A549 (cell line): Measurements from ENCODE around the gene GPR149. TPM values are rescaled to one million over a fixed set of nuclear protein-coding genes. Genes with fewer than 3 reads are reported as not detected.

Experiments
- ATAC-seq, 2 experiments: fragments of 200-7000 bp in 1 of 2; fragments of >200 bp in 1 of 2; cut with Nextera tagmentation in 1 of 2; cut with Tn5 transposase in 1 of 2; 3 replicates each; pipeline versions ENCODE4 v1.8.0 to v1.9.1; 2018 to 2020; ENCODE audit warnings: mild to moderate bottlenecking in 1 of 2, moderate library complexity in 1 of 2
- CTCF ChIA-PET: fragments of 300-600 bp; sonication (Branson Sonifier 250); formaldehyde crosslinking; extraction: SDS; loops from one replicate; lab custom pipeline; 2021; ENCODE audit warnings: antibody characterized with exemption, inconsistent platforms; lab: Yijun Ruan, JAX
- POLR2A ChIA-PET: fragments of 350-600 bp; formaldehyde crosslinking; extraction: SDS; loops from one replicate; lab custom pipeline; 2021; ENCODE audit warnings: antibody characterized with exemption, inconsistent platforms; lab: Yijun Ruan, JAX
- DNase-seq, 2 experiments: peaks; one replicate each; pipeline versions ENCODE4 v3.0.0 to v3.0.0-alpha.2; 2011 to 2016; ENCODE audit warnings: low read depth in 1 of 2, low spot score in 1 of 2
- FAIRE-seq: peaks from 2 replicates; lab custom pipeline; 2011; peaks lifted over from hg19 to GRCh38; lab: Jason Lieb, UNC
- H3K27ac ChIP-seq, 2 experiments: fragments of >200 bp; sonication (Bioruptor Twin); formaldehyde crosslinking; 3 replicates each; pipeline ENCODE4 v1.5.1; 2016 to 2017
- H3K4me1 ChIP-seq: fragments of >200 bp; sonication (Bioruptor Twin); formaldehyde crosslinking; 3 replicates; pipeline ENCODE4 v1.6.1; 2016
- H3K4me2 ChIP-seq: fragments of >200 bp; sonication (Bioruptor Twin); formaldehyde crosslinking; 3 replicates; pipeline ENCODE4 v1.6.1; 2016
- H3K4me3 ChIP-seq: fragments of >200 bp; sonication (Bioruptor Twin); formaldehyde crosslinking; 3 replicates; pipeline ENCODE4 v1.5.1; 2016
- H3K9me3 ChIP-seq: fragments of >200 bp; sonication (Bioruptor Twin); formaldehyde crosslinking; 3 replicates; pipeline ENCODE4 v1.6.1; 2016
- BHLHE40 ChIP-seq: IDR thresholded peaks from 2 replicates; pipeline ENCODE4 v1.6.1; 2012; ENCODE audit warnings: low read depth, low read length, inconsistent platforms
- E2F6 ChIP-seq: IDR thresholded peaks from 2 replicates; pipeline ENCODE4 v1.6.1; 2012; ENCODE audit warnings: low read depth, borderline replicate concordance
- EHF ChIP-seq: fragments of 250-450 bp; sonication (Bioruptor Pico); IDR thresholded peaks from 2 replicates; pipeline ENCODE4 v1.5.0; 2020; ENCODE audit warnings: mild to moderate bottlenecking
- FOSB ChIP-seq: fragments of 250-450 bp; sonication (Bioruptor Pico); IDR thresholded peaks from 2 replicates; pipeline ENCODE4 v1.5.0; 2020; ENCODE audit warnings: mild to moderate bottlenecking, moderate library complexity
- HDAC2 ChIP-seq: fragments of 200-600 bp; sonication (generic); IDR thresholded peaks from 2 replicates; pipeline ENCODE4 v1.6.1; 2016
- HOXB13 ChIP-seq: fragments of 250-450 bp; sonication (Bioruptor Pico); IDR thresholded peaks from 2 replicates; pipeline ENCODE4 v1.5.0; 2020; ENCODE audit warnings: low read depth, mild to moderate bottlenecking, moderate library complexity
- JUN ChIP-seq, 2 experiments: fragments of >200 bp; sonication (Bioruptor Twin); formaldehyde crosslinking; IDR thresholded peaks; 2 replicates in 1 of 2; 3 replicates in 1 of 2; pipeline ENCODE4 v1.6.1; 2016 to 2017
- KDM5A ChIP-seq: fragments of 200-600 bp; sonication (generic); IDR thresholded peaks from 2 replicates; pipeline ENCODE4 v1.6.1; 2016; ENCODE audit warnings: antibody characterized with exemption, mild to moderate bottlenecking
- MAFK ChIP-seq: fragments of 450-650 bp; IDR thresholded peaks from 2 replicates; pipeline ENCODE4 v1.6.1; 2014; ENCODE audit not compliant: partially characterized antibody
- NPAS2 ChIP-seq: fragments of 250-450 bp; sonication (Bioruptor Pico); IDR thresholded peaks from 2 replicates; pipeline ENCODE4 v1.8.0; 2022; ENCODE audit warnings: mild to moderate bottlenecking, moderate library complexity, borderline replicate concordance
- NR3C1 ChIP-seq: fragments of >200 bp; sonication (Bioruptor Twin); formaldehyde crosslinking; IDR thresholded peaks from 3 replicates; pipeline ENCODE4 v1.6.1; 2017
- PBX3 ChIP-seq: IDR thresholded peaks from 2 replicates; pipeline ENCODE4 v1.6.1; 2012
- RAD21 ChIP-seq, 2 experiments: fragments of >200 bp in 1 of 2; sonication (Bioruptor Twin) in 1 of 2; formaldehyde crosslinking in 1 of 2; IDR thresholded peaks in 1 of 2; conservative IDR thresholded peaks in 1 of 2; 2 replicates in 1 of 2; 3 replicates in 1 of 2; pipeline ENCODE4 v1.6.1; 2012 to 2018; ENCODE audit warnings: inconsistent platforms in 1 of 2
- RARB ChIP-seq: fragments of 250-450 bp; sonication (Bioruptor Pico); IDR thresholded peaks from 2 replicates; pipeline ENCODE4 v1.8.0; 2021; ENCODE audit warnings: mild to moderate bottlenecking, moderate library complexity
- RCOR1 ChIP-seq: fragments of 150-350 bp; IDR thresholded peaks from 2 replicates; pipeline ENCODE4 v1.6.1; 2014; ENCODE audit warnings: antibody characterized with exemption, low read length, low read depth
- RFX5 ChIP-seq: fragments of 450-650 bp; IDR thresholded peaks from 2 replicates; pipeline ENCODE4 v1.7.1; 2014; ENCODE audit warnings: antibody characterized with exemption, mild to moderate bottlenecking, moderate library complexity
- SMC3 ChIP-seq: fragments of >200 bp; sonication (Bioruptor Twin); formaldehyde crosslinking; IDR thresholded peaks from 3 replicates; pipeline ENCODE4 v1.6.1; 2018; ENCODE audit warnings: inconsistent platforms
- USF2 ChIP-seq: fragments of 450-650 bp; IDR thresholded peaks from 2 replicates; pipeline ENCODE4 v1.6.1; 2014; ENCODE audit warnings: antibody characterized with exemption
- ZC3H11A ChIP-seq: fragments of 450-650 bp; IDR thresholded peaks from 2 replicates; pipeline ENCODE4 v1.6.1; 2014; ENCODE audit warnings: antibody characterized with exemption, mild to moderate bottlenecking
- ZFP36 ChIP-seq: fragments of 450-650 bp; IDR thresholded peaks from 2 replicates; pipeline ENCODE4 v1.6.1; 2014; ENCODE audit warnings: borderline replicate concordance; ENCODE audit not compliant: partially characterized antibody
- ZNF302 ChIP-seq: fragments of 250-450 bp; sonication (Bioruptor Pico); IDR thresholded peaks from 2 replicates; pipeline ENCODE4 v1.9.0; 2021; ENCODE audit warnings: inconsistent platforms, mild to moderate bottlenecking, moderate library complexity
- ZSCAN20 ChIP-seq: fragments of 250-450 bp; sonication (Bioruptor Pico); IDR thresholded peaks from 2 replicates; pipeline ENCODE4 v1.8.0; 2022; ENCODE audit warnings: mild to moderate bottlenecking, moderate library complexity
- WGBS: methylation state at CpG from one replicate; pipeline ENCODE4 v1.1.6; 2017; ENCODE audit errors: missing lambda C conversion rate; 5-methylcytosine and 5-hydroxymethylcytosine counted together
- polyA plus RNA-seq, 4 experiments: library from polyadenylated mRNA; depleted of rRNA in 3 of 4; stranded (reverse); fragments of >200 nt; fragmentation: RNase III in 1 of 4; extraction: RNeasy Plus Mini Kit Qiagen cat#74134 plus additional on column Dnase treatment in 1 of 4; gene quantifications; 2 replicates in 3 of 4; 3 replicates in 1 of 4; pipeline ENCODE4 v1.2.3, GENCODE V29; 2011 to 2017

The GPR149 gene
- polyA plus RNA-seq, 2 of the 4 experiments (the other 2 are of a cell fraction): not detected

GRCh38 chr3:154316974-154317767 lies 112.8 kb downstream of the GPR149 start:
- H3K4me1 ChIP-seq: peaks cover 19% of the 10 kb centered on the region; the same call in 2 of the 3 replicates
- H3K4me3 ChIP-seq: no peak overlapping the region
- DNase-seq (no peak), FAIRE-seq (no peak), ATAC-seq (no peak)
- TF ChIP-seq NR3C1 (no peak), SMC3 (no peak), ZC3H11A (no peak), ZFP36 (no peak), ZNF302 (no peak), PBX3 (no peak), RCOR1 (no peak), RARB (CRISPR knock-in tag) (no peak), BHLHE40 (no peak), JUN (IDR thresholded peaks at IDR 0.05) (no peak), USF2 (no peak), NPAS2 (CRISPR knock-in tag) (no peak), ZSCAN20 (CRISPR knock-in tag) (no peak), FOSB (CRISPR knock-in tag) (no peak)
- H3K27ac ChIP-seq: no peak overlapping the region
- POLR2A ChIA-PET: no interaction called here
- no peak overlapping the region for H3K4me2 ChIP-seq
- 77% methylated on average over 5 of the region's 5 CpGs for WGBS
- no peaks in the 10 kb centered on the region for H3K9me3 ChIP-seq
- CTCF ChIA-PET: no interaction called here

- ATAC-seq (peak in 1 of 2 experiments; percentile 43; a peak in 1 of 6 replicates), FAIRE-seq (no peak), DNase-seq (no peak)
- TF ChIP-seq BHLHE40: no peak
- TF ChIP-seq HDAC2: no peak
- POLR2A ChIA-PET: interaction anchor here (0.8 kb wide), 1 partner anchor 11 kb away, joined by 3 read pairs; no protein-coding TSS in a partner anchor
- Histone ChIP-seq H3K27ac (no peak overlapping the region), H3K9me3 (no peaks in the 10 kb centered on the region), H3K4me3 (no peak overlapping the region), H3K4me2 (no peak overlapping the region), H3K4me1 (peaks cover 21% of the 10 kb centered on the region; the same call in 2 of the 3 replicates)
- CTCF ChIA-PET: interaction anchor here (0.8 to 2.4 kb wide), 3 partner anchors 9 to 60 kb away, joined by 4 to 6 read pairs (median 4); no protein-coding TSS in a partner anchor
- 93% methylated on average over 1 of the region's 1 CpG for WGBS
Measured at GRCh38 chr3:154314152-154314551, 115.8 kb downstream of the GPR149 start.

GRCh38 chr3:154310840-154311239 lies 119.2 kb downstream of the GPR149 start:
- peak in 1 of 2 experiments; percentile 9 for DNase-seq
- no peak for FAIRE-seq
- CTCF ChIA-PET: interaction anchor here (0.7 kb wide), 1 partner anchor 11 kb away, joined by 3 read pairs; no protein-coding TSS in a partner anchor
- TF ChIP-seq RFX5 (no peak), MAFK (no peak), KDM5A (no peak), ZC3H11A (no peak), HDAC2 (no peak), EHF (CRISPR knock-in tag) (no peak), HOXB13 (no peak), E2F6 (no peak), RAD21 (conservative IDR thresholded peaks at IDR 0.05 in 1 of 2, IDR thresholded peaks at IDR 0.05 in 1 of 2) (no peak)
- POLR2A ChIA-PET: no interaction called here
- no peak overlapping the region for H3K27ac ChIP-seq
- ATAC-seq: no peak
- H3K9me3 ChIP-seq: no peaks in the 10 kb centered on the region
- no peak overlapping the region for H3K4me2 ChIP-seq
- H3K4me3 ChIP-seq: no peak overlapping the region
- H3K4me1 ChIP-seq: 0 out of 3 replicates have a peak, but pooled peaks cover 3% of the 10 kb centered on the region
